Epithelial cell of proximal tubule (primary cell): ENCODE results near the gene UBAP2. TPM values are rescaled to one million over a fixed set of nuclear protein-coding genes. Genes with fewer than 3 reads are reported as not detected.
"Not testable (repeated sequence)": the region's sequence is repeated elsewhere in the genome, so short reads cannot be mapped to it uniquely, and the experiment has no call there.

Source experiments
- DNase-seq: peaks from one replicate; pipeline ENCODE4 v3.0.0-alpha.2; 2011; ENCODE audit warnings: low read depth
- H3K4me3 ChIP-seq: 2 replicates; pipeline ENCODE4 v1.5.1; 2011; ENCODE audit warnings: low read depth, mild to moderate bottlenecking, low read length
- total RNA-seq: library from RNA; depleted of rRNA; stranded (reverse); fragments of >200 nt; gene quantifications from 2 replicates; pipeline ENCODE4 v1.2.3, GENCODE V29; 2015
- TF ChIP-seq, protein P1 (sequence below): conservative IDR thresholded peaks from 2 replicates; pipeline ENCODE4 v1.5.1; 2012; ENCODE audit warnings: low read depth, mild to moderate bottlenecking, low read length

Gene UBAP2
- total RNA-seq, 1 donor from 2014 or later: 19.1 TPM

- H3K4me3 ChIP-seq: no peak overlapping the region
- DNase-seq: no peak
- TF ChIP-seq, protein P1, sequence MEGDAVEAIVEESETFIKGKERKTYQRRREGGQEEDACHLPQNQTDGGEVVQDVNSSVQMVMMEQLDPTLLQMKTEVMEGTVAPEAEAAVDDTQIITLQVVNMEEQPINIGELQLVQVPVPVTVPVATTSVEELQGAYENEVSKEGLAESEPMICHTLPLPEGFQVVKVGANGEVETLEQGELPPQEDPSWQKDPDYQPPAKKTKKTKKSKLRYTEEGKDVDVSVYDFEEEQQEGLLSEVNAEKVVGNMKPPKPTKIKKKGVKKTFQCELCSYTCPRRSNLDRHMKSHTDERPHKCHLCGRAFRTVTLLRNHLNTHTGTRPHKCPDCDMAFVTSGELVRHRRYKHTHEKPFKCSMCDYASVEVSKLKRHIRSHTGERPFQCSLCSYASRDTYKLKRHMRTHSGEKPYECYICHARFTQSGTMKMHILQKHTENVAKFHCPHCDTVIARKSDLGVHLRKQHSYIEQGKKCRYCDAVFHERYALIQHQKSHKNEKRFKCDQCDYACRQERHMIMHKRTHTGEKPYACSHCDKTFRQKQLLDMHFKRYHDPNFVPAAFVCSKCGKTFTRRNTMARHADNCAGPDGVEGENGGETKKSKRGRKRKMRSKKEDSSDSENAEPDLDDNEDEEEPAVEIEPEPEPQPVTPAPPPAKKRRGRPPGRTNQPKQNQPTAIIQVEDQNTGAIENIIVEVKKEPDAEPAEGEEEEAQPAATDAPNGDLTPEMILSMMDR: no peak
These were observed 76.0 kb downstream of the UBAP2 start for GRCh38 chr9:33972698-33973097.

- DNase-seq: no peak
- no peak overlapping the region for H3K4me3 ChIP-seq
- TF ChIP-seq, protein P1: no peak
These were observed 84.5 kb downstream of the UBAP2 start for GRCh38 chr9:33964086-33964768.

DNA sequence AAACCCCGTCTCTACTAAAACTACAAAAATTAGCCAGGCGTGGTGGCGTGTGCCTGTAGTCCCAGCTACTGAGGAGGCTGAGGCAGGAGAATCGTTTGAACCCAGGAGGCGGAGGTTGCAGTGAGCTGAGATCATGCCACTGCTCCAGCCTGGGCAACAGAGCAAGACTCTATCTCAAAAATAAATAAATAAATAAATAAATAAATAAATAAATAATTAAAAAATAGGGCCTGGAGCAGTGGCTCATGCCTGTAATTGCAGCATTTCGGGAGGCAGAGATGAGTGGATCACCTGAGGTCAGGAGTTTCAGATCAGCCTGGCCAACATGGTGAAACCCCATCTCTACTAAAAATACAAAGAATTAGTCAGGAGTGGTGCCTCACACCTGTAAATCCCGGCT is 86.2 kb downstream of the UBAP2 start:
- DNase-seq, H3K4me3 ChIP-seq: not testable (repeated sequence)

GRCh38 chr9:33959725-33960124 is 89.0 kb downstream of the UBAP2 start:
- TF ChIP-seq, protein P1: no peak
- DNase-seq: no peak
- H3K4me3 ChIP-seq: no peak overlapping the region

- no peak overlapping the region for H3K4me3 ChIP-seq
- TF ChIP-seq, protein P1: no peak
- no peak for DNase-seq
These were observed 92.1 kb downstream of the UBAP2 start for GRCh38 chr9:33956544-33956943.

DNA sequence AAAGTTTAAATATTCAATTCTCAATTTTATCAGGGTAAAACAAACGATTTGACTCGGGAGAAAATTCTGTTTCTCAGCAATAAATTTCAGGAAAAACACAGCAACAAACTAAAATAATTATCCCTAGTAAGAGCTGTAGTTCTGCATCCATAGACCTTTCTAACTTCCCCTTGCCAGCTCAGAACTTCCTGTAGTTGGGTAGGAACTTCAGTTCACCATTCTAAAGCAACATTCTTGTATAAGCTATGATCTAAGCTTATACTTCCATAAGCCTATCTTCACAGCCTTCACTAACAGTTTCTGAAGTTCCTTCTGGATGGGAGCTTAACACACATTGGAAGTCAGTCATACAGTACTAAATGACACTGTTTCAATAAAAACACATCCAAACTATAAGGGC is 96.6 kb downstream of the UBAP2 start:
- no peak overlapping the region for H3K4me3 ChIP-seq
- TF ChIP-seq, protein P1: no peak
- DNase-seq: no peak

DNA sequence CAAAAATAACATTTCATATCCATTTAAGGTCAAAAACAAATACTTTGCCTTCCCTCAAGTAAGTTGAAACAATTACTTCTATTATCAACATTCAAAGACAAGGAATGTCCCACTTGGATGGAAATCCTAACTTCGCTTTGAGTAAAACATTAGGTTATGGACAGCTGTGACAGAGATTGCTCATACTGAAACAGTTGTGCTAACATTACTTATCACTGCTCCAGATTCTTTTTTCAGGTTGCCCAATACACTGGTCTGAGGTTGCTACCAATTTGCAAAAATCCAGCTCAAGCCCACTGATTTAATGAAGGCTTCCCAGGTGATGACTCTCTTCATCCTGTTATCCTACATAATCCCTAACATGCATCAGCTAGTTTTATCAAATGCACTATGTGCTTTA is 98.3 kb downstream of the UBAP2 start:
- TF ChIP-seq, protein P1: no peak
- DNase-seq: no peak
- H3K4me3 ChIP-seq: no peak overlapping the region
